ENCODE data around the gene ELOVL4.

The ELOVL4 gene

GRCh38 chr6:79969784-79970183 lies 22.4 kb upstream of the ELOVL4 start:
- Histone ChIP-seq H4K20me1 (ENCODE audit: insufficient read depth, low read length) (no peaks in the 10 kb centered on the region), H3K27me3 (ENCODE audit: low read depth, low read length) (no peaks in the 10 kb centered on the region), H3K27ac (ENCODE audit: low read length) (no peak overlapping the region), H3K4me3 (ENCODE audit: low read length) (no peak overlapping the region), H3K9ac (ENCODE audit: low read length) (no peak overlapping the region), H2AFZ (ENCODE audit: low read depth, low read length) (no peak overlapping the region), H3K9me3 (ENCODE audit: insufficient read depth, low read length) (peaks cover 4% of the 10 kb centered on the region; the same call in 1 of the 2 replicates), H3K36me3 (replicated peaks; ENCODE audit: low read depth, low read length) (no peaks in the 10 kb centered on the region), H3K4me2 (ENCODE audit: low read length) (no peak overlapping the region), H3K79me2 (ENCODE audit: low read length) (no peaks in the 10 kb centered on the region), H3K4me1 (ENCODE audit: low read length) (no peaks in the 10 kb centered on the region)
- no peak for TF ChIP-seq EZH2phosphoT487 (IDR thresholded peaks at IDR 0.05; ENCODE audit: low read depth)
- TF ChIP-seq, protein P1, sequence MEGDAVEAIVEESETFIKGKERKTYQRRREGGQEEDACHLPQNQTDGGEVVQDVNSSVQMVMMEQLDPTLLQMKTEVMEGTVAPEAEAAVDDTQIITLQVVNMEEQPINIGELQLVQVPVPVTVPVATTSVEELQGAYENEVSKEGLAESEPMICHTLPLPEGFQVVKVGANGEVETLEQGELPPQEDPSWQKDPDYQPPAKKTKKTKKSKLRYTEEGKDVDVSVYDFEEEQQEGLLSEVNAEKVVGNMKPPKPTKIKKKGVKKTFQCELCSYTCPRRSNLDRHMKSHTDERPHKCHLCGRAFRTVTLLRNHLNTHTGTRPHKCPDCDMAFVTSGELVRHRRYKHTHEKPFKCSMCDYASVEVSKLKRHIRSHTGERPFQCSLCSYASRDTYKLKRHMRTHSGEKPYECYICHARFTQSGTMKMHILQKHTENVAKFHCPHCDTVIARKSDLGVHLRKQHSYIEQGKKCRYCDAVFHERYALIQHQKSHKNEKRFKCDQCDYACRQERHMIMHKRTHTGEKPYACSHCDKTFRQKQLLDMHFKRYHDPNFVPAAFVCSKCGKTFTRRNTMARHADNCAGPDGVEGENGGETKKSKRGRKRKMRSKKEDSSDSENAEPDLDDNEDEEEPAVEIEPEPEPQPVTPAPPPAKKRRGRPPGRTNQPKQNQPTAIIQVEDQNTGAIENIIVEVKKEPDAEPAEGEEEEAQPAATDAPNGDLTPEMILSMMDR (IDR thresholded peaks at IDR 0.05; ENCODE audit: low read depth, low read length), result no peak

GRCh38 chr6:79967178-79967577 lies 19.8 kb upstream of the ELOVL4 start:
- H3K27ac ChIP-seq (ENCODE audit: low read length), result no peak overlapping the region

DNA sequence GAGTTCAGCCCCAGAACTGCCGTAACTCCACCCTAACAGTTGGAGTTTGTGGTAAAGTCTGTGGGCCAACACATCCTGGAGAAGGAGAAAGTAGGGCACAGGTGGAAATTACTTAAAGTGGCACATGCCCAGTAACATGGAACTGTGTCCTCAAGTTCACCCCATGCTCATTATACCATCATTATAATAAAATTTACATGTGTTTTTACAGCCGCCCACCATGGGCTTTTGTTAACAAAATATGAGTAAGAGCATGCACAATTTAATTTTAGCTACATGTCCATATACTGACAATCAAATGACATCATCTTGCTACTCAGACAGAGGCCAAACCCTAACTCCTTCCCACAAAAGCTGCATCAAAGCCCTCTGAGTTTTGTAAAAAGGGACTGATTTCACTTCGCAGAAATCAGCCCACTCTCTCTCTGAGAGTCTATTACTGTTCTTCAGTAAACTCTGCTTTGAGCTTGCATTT lies 17.3 kb upstream of the ELOVL4 start:
- Histone ChIP-seq H4K20me1 (ENCODE audit: insufficient read depth, low read length) (no peaks in the 10 kb centered on the region), H3K9me3 (ENCODE audit: insufficient read depth, low read length) (no peaks in the 10 kb centered on the region), H2AFZ (ENCODE audit: low read depth, low read length) (no peak overlapping the region), H3K27ac (ENCODE audit: low read length) (no peak overlapping the region), H3K9ac (ENCODE audit: low read length) (no peak overlapping the region), H3K36me3 (replicated peaks; ENCODE audit: low read depth, low read length) (no peaks in the 10 kb centered on the region), H3K27me3 (ENCODE audit: low read depth, low read length) (no peaks in the 10 kb centered on the region), H3K79me2 (ENCODE audit: low read length) (no peaks in the 10 kb centered on the region), H3K4me1 (ENCODE audit: low read length) (no peaks in the 10 kb centered on the region), H3K4me2 (ENCODE audit: low read length) (no peak overlapping the region), H3K4me3 (ENCODE audit: low read length) (no peak overlapping the region)
- no peak for TF ChIP-seq EZH2phosphoT487 (IDR thresholded peaks at IDR 0.05; ENCODE audit: low read depth)
- TF ChIP-seq, protein P1 (IDR thresholded peaks at IDR 0.05; ENCODE audit: low read depth, low read length), result no peak

More at GRCh38 chr6:79967178-79967577, 19.8 kb upstream of the ELOVL4 start:
- Histone ChIP-seq H3K4me2 (ENCODE audit: low read length) (no peak overlapping the region), H3K9me3 (ENCODE audit: insufficient read depth, low read length) (peaks cover 4% of the 10 kb centered on the region; the same call in 1 of the 2 replicates), H3K27me3 (ENCODE audit: low read depth, low read length) (no peaks in the 10 kb centered on the region), H4K20me1 (ENCODE audit: insufficient read depth, low read length) (no peaks in the 10 kb centered on the region), H3K79me2 (ENCODE audit: low read length) (no peaks in the 10 kb centered on the region), H3K9ac (ENCODE audit: low read length) (no peak overlapping the region), H3K4me3 (ENCODE audit: low read length) (no peak overlapping the region), H2AFZ (ENCODE audit: low read depth, low read length) (no peak overlapping the region), H3K36me3 (replicated peaks; ENCODE audit: low read depth, low read length) (no peaks in the 10 kb centered on the region), H3K4me1 (ENCODE audit: low read length) (no peaks in the 10 kb centered on the region)
- TF ChIP-seq, protein P1 (IDR thresholded peaks at IDR 0.05; ENCODE audit: low read depth, low read length), result no peak

DNA sequence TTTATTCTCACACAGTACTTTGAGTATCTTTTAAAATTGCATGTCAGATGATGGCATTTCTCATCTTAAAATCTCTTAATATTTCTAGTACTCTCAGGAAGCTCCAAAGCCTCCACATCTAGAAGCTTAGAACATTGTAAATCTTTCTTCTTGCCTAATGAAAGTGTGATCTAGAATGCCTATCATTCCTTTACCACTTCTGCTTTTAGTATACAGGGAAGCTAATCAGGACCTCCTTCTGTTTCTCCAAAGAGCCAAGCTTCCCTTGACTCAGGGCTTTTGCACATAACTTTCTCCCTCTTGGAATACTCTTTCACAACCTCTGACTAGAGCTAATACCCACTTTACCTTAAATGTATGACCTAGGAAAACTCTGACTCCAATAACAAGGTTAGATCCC lies 7.5 kb upstream of the ELOVL4 start:
- no peak overlapping the region for H3K4me3 ChIP-seq (ENCODE audit: low read length)
- no peaks in the 10 kb centered on the region for H3K4me1 ChIP-seq (ENCODE audit: low read length)
- H3K27me3 ChIP-seq (ENCODE audit: low read depth, low read length), result no peaks in the 10 kb centered on the region
- H2AFZ ChIP-seq (ENCODE audit: low read depth, low read length), result no peak overlapping the region
- H3K79me2 ChIP-seq (ENCODE audit: low read length), result no peaks in the 10 kb centered on the region
- H3K9ac ChIP-seq (ENCODE audit: low read length), result no peak overlapping the region
- H3K4me2 ChIP-seq (ENCODE audit: low read length), result no peak overlapping the region
- H3K27ac ChIP-seq (ENCODE audit: low read length), result no peak overlapping the region
- no peaks in the 10 kb centered on the region for H4K20me1 ChIP-seq (ENCODE audit: insufficient read depth, low read length)
- H3K36me3 ChIP-seq (replicated peaks; ENCODE audit: low read depth, low read length), result no peaks in the 10 kb centered on the region
- no peak for TF ChIP-seq EZH2phosphoT487 (IDR thresholded peaks at IDR 0.05; ENCODE audit: low read depth)
- TF ChIP-seq, protein P1 (IDR thresholded peaks at IDR 0.05; ENCODE audit: low read depth, low read length), result no peak
- H3K9me3 ChIP-seq (ENCODE audit: insufficient read depth, low read length), result no peaks in the 10 kb centered on the region
